ENCODE data around the gene RAI14. TPM values are rescaled to one million over a fixed set of nuclear protein-coding genes. Genes with fewer than 3 reads are reported as not detected.
"Not testable (repeated sequence)": the region's sequence is repeated elsewhere in the genome, so short reads cannot be mapped to it uniquely, and the experiment has no call there.

RAI14 gene
- polyA plus RNA-seq, 3 donors = 5.1 to 12.8 (median 9.6) TPM

DNA sequence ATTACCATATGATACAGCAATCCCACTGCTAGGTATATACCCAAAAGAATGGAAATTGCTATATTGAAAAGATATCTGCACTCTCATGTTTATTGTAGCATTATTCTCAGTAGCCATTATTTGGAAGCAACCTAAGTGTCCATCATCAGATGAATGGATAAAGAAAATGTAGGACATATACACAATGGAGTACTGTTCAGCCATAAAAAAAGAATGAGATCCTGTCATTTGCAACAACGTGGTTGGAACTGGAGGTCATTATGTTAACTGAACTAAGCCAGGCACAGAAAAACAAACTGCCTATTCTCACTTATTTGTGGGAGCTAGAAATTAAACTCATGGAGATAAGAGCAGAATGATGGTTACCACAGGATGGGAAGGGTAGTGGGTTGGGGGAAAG, 119.8 kb downstream of the RAI14 start:
- 73 to 86% (median 80%) methylated on average over 1 of the region's 1 CpG for WGBS, 3 donors
- no peak overlapping the region for H3K27ac ChIP-seq (ENCODE audit: low read depth, low read length)

DNA sequence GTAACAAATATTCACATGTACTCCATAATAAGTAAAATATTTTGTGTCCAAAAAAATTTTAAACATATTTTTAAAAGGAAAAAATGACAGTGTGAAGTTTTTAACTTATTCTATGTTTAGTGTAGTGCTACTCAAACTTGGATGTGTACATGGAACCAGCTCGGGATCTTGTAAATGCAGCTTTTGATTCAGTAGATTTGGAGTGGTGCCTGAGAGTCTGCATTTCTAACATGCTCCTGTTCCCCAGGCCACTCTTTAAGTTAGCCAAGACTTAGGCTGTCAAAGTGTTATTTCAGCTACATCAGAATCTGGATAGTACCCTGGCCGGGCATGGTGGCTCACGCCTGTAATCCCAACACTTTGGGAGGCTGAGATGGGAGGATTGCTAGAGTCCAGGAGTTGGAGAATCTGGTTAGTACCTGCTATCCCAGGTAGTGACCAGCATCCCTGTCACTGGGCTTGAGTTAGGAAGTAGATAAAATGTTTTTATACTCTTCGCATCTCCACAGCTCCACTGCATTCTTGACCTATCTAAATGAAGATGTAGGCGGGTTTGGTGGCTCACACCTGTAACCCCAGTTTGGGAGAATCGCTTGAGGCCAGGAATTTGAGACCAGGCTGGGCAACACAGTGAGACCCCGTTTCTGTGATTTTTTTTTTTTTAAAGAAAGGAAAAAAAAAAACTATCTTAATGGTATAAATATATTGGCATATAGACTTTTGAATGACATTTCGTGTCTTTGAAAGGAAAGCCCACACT, 122.1 kb downstream of the RAI14 start:
- H3K27ac ChIP-seq (ENCODE audit: low read depth, low read length) = no peak overlapping the region
- 91 to 95% (median 93%) methylated on average over 8 of the region's 8 CpGs for WGBS, 3 donors

DNA sequence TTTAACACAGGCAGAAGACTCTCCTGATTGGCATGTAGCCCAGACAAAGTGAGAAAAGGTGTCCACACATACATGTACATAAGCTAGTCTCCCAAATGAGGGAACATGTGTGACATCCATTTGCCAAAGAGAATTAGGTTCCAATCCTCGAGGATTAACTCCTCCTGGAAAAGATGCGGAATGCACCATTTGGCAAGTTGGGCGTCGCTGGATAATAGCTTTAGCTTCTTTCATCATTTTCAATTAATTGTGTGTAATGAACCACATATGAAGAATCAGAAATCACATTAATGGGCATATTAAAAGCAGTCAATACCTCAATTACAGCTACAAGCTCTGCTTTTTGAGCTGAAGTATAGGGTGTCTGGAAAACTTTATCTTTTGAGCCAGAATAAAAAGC, 127.8 kb downstream of the RAI14 start:
- WGBS, 3 donors = 89 to 95% (median 93%) methylated on average over 4 of the region's 4 CpGs
- H3K27ac ChIP-seq (ENCODE audit: low read depth, low read length) = not testable (repeated sequence)

DNA sequence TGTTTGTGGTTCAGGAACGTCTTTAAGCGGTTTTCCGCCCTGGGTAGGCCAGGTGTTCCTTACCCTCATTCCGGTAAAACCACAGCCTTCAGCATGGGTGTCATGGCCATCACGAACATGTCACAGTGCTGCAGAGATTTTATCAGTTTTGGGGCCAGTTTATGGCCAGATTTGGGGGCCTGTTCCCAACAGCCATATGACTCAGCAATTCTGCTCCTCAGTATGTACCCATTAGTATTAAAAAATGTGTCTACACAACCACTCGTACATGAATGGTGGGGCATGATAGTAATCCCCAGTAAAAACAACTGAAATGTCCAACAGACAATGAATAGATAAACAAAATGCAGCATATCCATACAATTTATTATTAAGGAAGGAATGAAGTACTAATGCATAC, 130.9 kb downstream of the RAI14 start:
- H3K27ac ChIP-seq (ENCODE audit: low read depth, low read length) = no peak overlapping the region
- 86 to 95% (median 90%) methylated on average over 6 of the region's 6 CpGs for WGBS, 3 donors

DNA sequence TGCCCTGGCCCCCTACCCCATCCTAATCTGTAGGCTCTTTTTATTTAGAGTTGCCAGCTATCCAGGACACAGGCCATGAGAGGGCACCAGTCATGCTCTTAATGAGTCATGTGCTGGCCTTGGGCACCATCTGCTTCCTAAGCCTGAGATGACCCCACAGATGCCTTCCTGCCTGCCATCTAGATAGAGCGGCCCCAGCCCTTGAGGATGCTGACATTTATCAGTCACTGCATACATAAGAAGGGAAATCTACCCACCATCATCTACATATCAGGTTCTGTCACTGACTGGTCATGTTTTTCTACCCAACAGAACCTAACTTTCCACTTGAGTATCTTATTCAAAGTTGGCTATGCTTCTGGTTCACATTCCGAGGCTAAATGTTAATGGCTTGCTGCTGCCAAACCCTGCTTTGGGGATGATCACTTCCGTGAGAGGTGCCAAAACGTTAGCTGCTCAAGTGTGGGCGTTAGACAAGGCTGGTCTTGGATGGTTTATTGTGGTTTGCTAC, 132.9 kb downstream of the RAI14 start:
- no peak overlapping the region for H3K27ac ChIP-seq (ENCODE audit: low read depth, low read length)
- 39 to 83% (median 58%) methylated on average over 5 of the region's 5 CpGs for WGBS, 3 donors

DNA sequence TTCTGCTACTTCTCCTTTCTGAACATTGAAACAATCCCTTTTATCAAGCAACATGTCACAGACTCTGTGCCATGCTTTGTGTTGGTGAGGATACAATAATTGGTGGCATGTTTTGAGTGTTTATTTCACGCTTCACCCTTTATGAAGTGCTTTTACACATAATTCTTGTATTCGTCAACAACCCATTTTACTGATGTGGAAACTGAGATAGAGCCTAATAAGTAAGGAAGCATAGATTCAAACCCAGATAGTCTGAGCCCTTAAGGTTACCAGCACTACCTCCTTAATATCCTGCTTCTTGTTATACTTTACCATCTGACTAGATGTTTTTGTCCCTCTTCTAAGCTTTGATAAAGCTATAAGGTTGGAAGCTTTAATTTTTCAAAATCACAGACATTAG, 133.5 kb downstream of the RAI14 start:
- WGBS, 3 donors = 89 to 97% (median 95%) methylated on average over 2 of the region's 2 CpGs

DNA sequence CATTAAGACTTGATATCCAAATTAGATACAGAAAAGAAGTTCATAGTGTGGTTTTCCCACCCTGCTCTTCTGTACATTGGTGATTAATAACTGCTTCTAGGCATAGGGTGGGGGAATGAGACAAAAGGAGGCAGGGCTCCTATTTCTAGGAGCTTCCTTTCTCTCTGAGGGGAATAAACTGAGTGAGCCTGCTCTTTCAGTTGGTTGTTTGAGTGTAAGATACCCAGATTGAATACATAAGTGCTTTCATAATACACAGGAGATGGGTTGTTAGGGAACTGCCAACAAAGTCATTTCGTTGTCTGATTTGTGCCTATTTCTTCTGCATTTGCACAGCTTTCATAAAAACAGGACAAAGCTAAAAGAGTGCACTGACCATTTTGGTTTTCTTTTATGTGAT, 133.9 kb downstream of the RAI14 start:
- H3K27ac ChIP-seq (ENCODE audit: low read depth, low read length) = no peak overlapping the region
- WGBS, 3 donors = 42 to 65% (median 47%) methylated on average over 1 of the region's 1 CpG

More for the DNA sequence above, 133.5 kb downstream of the RAI14 start:
- no peak overlapping the region for H3K27ac ChIP-seq (ENCODE audit: low read depth, low read length)

DNA sequence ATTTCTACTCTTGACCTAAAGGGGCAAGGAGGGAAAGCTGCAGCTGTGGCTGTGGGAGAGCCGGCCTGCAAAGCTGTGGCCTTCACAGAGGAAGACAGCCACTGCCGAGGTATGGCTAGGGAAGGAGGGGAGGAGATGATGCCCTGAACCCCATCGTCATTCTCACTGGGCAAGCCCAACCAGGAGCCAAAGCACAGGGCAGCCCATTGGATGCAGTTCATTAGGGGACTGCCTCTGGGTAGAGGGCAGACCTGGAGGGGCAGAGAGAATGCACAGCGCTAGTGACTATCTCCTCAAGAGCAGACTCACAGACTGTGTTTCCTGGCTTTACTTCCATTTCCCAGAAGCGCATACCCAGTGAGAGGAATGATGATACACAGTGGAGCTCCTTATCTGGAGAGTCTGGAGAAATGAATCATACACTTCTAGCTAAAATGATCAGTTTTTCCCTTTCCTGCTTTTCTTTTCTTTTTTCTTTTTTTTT, 135.7 kb downstream of the RAI14 start:
- 74 to 86% (median 82%) methylated on average over 5 of the region's 5 CpGs for WGBS, 3 donors
- H3K27ac ChIP-seq (ENCODE audit: low read depth, low read length) = no peak overlapping the region

DNA sequence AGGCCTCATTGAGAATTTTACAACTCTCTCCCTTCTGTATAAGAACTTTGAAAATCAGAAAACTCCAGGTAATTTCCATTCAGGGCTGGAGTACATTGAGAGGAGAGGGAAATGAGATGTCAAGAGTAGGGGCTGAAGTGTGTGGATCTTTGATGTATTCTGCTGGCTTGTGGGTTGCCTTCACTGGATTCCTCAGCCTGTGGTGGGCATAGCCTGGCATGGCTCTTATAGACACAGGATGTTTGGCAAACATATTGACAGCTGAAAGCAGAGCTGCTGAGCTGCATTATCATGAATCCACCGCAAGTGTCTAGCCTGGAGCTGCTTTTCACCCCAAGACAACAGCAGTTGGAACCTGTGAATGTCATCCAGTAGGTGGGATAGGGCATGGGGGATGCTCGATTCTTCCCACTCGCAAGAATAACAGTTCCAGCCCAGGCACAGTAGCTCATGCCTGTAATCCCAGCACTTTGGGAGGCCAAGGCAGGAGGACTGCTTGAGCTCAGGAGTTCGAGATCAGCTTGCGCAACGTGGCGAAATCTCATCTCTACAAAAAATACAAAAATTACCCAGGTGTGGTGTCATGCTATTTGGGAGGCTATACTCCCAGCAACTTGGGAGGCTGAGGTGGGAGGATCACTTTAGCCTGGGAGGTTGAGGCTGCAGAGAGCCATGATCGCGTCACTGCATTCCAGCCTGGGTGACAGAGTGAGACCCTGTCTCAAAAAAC, 146.9 kb downstream of the RAI14 start:
- no peak overlapping the region for H3K27ac ChIP-seq (ENCODE audit: low read depth, low read length)
- WGBS, 3 donors = 90 to 96% (median 94%) methylated on average over 9 of the region's 9 CpGs

DNA sequence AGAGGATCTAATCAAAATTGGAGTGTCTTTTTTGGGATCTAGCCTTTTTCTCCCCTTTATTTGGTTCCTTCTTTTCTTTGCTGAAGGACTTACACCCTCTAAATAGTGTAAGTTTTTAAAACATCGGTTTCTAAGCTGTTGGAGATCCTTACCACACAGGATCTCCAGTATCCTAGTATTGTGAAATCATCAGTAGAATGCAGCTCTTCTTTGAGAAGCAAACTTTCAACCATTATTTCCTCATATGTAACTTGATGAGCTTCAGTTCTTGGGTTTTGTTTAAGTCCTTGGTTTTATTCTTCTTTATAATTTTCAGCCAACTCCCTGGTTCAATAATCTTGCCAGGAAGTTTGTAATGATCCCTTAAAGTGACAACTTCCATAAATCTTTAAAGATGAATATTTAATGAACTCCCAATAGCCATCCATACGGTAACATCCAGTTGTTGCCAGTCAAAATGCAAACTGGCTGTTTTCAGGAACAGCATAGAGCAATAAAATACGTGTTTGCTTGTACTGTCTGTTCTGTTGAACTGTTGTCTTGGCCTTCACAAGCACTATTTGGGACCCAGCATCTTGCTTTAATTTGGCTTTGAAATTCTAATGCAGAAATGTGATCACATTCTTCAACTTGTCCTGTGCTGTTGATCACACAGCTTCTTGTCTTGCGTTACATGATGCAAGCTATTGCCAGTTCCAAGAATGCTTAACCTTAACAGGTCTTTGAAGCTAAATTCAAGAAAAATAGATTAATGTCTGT, 148.0 kb downstream of the RAI14 start:
- H3K27ac ChIP-seq (ENCODE audit: low read depth, low read length) = no peak overlapping the region
- 78 to 91% (median 79%) methylated on average over 4 of the region's 4 CpGs for WGBS, 3 donors

DNA sequence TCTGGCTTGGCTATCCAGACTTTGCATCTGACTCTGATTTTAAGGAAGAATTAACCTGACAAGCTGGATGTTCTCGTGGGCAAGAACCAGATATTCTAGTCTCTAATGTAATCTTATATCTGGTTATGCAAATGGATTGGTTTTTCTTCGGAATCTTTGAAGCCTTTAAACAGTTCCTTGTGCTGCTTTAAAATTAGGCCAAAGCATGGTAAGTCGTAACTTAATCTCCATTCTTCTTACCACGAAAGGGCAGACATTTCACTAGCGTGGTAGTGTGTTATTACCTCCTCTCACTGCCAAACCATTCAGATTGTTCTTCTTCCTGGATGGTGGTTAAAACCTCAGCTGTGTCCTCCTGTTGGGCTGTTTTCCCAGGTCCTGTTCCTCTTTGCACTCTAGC, 148.8 kb downstream of the RAI14 start:
- H3K27ac ChIP-seq (ENCODE audit: low read depth, low read length) = no peak overlapping the region
- 82 to 91% (median 83%) methylated on average over 5 of the region's 5 CpGs for WGBS, 3 donors

DNA sequence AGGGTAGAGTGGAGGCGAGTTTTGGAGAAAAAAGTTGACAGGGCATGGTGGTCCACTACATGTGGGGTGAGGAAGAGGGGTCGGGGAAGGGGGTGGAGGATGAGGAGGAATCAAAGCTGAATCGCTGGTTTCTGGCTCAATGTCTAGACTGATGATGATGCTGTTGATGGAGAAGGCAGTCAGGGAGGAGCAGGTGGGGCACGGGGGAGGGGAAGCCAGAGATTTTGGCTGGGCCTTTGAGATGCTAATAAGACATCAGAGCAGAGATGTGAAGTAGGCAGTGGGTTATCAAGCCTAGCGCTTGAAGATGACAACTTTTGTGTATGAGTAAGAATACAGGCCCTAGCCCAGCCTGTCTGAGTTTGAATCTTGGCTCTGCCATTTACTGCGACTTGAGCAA, 150.4 kb downstream of the RAI14 start:
- no peak overlapping the region for H3K27ac ChIP-seq (ENCODE audit: low read depth, low read length)
- WGBS, 3 donors = 94 to 98% (median 95%) methylated on average over 6 of the region's 6 CpGs

DNA sequence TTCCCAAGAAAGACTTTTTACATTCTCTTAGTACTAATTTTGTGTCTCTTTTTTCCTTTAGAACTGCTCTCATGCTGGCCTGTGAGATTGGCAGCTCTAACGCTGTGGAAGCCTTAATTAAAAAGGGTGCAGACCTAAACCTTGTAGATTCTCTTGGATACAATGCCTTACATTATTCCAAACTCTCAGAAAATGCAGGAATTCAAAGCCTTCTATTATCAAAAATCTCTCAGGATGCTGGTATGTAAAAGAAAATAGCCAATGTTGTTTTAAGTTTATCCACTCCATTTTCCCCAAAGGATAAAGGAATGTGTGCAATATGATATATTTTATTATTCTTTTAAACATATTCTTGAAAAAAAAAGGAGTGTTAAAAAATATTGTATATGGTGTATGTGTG, 155.6 kb downstream of the RAI14 start:
- WGBS, 3 donors = 72 to 94% (median 85%) methylated on average over 1 of the region's 1 CpG
- H3K27ac ChIP-seq (ENCODE audit: low read depth, low read length) = no peak overlapping the region

DNA sequence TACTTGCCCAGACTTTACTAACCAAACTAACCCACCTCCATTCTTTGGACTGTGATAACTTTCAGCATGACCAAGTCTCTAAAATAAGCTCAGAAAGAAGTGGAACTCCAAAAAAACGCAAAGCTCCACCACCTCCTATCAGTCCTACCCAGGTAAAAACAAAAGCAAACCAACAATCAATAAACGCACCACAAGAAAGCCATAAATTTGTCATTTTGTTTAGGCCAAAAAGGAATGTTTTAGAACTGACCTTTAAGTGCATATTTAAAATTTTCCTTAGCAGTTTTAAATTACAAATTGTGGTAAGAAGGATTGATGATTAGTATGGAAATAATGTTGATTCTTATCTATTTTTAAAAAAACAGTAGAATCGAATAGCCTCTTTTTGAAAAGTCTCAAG, 157.4 kb downstream of the RAI14 start:
- whole genome bisulfite sequencing, 3 donors = 76 to 88% (median 88%) methylated on average over 3 of the region's 3 CpGs
- H3K27ac ChIP-seq (ENCODE audit: low read depth, low read length) = no peak overlapping the region

DNA sequence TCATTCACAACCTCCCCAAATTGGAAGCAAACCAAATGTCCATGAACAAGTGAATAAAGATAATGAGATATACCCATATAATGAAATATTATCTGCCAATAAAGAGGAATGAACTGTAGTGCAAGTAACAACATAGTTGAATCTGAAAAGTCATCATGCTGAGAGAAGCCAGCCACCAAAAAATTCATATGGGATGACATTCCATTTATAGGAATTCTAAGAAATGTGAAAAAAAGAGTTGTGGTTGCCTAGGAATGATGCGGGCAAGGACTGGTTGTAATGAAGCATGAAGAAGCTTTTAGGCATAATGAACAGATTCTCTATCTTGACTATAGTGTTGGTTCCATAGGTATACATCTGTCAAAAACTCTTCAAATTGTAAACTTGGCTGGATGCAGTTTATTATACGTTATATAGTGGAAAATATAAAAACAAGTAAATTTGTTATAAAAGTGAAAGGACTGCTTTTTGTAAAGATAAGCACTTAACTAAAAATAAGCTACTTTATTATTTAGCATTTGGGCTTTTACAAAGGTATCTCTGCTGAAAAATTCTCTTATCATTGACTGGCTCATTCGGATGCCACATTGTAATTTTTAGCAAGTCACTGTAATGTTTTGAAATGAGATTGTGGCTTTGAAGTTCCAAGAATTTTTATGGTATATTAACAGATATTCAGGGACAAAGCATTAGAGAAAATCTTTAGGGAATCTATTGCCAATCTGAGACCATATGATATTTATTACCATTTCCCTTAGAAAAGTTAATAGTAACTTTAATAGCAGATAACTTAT, 161.6 kb downstream of the RAI14 start:
- 91 to 97% (median 92%) methylated on average over 3 of the region's 3 CpGs for WGBS, 3 donors
- no peak overlapping the region for H3K27ac ChIP-seq (ENCODE audit: low read depth, low read length)

DNA sequence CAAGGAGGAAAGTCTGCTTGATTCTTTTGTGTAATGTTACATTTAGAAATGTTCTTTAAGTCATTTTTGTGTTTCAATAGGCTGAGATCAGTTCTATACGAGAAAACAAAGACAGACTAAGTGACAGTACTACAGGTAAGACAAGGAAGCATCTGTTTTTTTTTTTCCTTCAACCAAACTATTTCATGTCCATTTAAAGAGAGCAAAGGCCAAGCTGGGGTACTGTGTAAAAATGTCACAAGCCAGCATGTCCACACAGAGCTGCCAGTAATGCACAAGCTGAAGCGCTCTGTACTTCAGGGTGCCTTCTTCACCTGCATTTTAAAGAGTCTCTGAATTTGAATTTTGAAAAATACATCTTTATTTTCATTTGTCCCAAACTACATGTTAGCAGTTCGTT, 162.6 kb downstream of the RAI14 start:
- no peak overlapping the region for H3K27ac ChIP-seq (ENCODE audit: low read depth, low read length)
- WGBS, 3 donors = 91 to 93% (median 91%) methylated on average over 3 of the region's 3 CpGs

DNA sequence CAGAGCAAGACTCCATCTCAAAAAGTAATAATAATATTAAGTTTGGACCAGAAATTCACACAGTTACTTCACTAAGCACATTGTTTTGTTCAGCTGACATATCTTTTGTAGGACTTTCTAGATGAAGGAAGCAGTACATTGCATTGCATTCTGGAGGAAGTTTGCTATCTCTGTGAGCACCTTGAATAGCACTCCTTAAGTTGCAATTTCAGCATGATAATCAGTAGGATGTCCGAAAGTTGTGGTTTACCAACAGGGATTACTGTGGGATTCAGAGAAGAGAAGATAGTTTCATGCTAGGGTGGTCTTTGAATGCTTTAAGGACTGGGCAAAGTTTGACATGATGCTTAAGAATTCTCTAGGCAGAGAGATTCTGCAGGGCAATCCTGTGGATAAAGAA, 164.5 kb downstream of the RAI14 start:
- no peak overlapping the region for H3K27ac ChIP-seq (ENCODE audit: low read depth, low read length)
- WGBS, 3 donors = 88 to 93% (median 91%) methylated on average over 1 of the region's 1 CpG

Measured in adipose tissue (tissue), 3 donors.